ENCODE results near the gene CLSTN2. TPM values are rescaled to one million over a fixed set of nuclear protein-coding genes. Genes with fewer than 3 reads are reported as not detected.
A peak's percentile ranks its signal among the peaks of the same experiment; 100 is the strongest.

CLSTN2 gene
- total and polyA plus RNA-seq, 8 donors: 0.31 to 1.1 (median 0.61) TPM

GRCh38 chr3:140143367-140144069 is 208.5 kb downstream of the CLSTN2 start:
- Histone ChIP-seq H3K27ac (no peak overlapping the region), H3K36me3 (no peaks in the 10 kb centered on the region), H3K27me3 (no peaks in the 10 kb centered on the region), H3K4me1 (no peaks in the 10 kb centered on the region), H3K9me3 (no peaks in the 10 kb centered on the region), H3K4me3 (no peak overlapping the region)
- no peak for TF ChIP-seq CTCF (IDR thresholded peaks at IDR 0.05)
- ATAC-seq (no peak), DNase-seq (no peak)
- intact Hi-C loops (cut with DNase I): no loop called here

- no peaks in the 10 kb centered on the region for H3K27me3 ChIP-seq
- no peaks in the 10 kb centered on the region for H3K4me1 ChIP-seq
These were observed 210.5 kb downstream of the CLSTN2 start for GRCh38 chr3:140145528-140145927.

GRCh38 chr3:140146668-140147067 is 211.7 kb downstream of the CLSTN2 start:
- Histone ChIP-seq H3K9me3 (no peaks in the 10 kb centered on the region), H3K36me3 (no peaks in the 10 kb centered on the region), H3K4me1 (no peaks in the 10 kb centered on the region), H3K27ac (no peak overlapping the region), H3K4me3 (no peak overlapping the region), H3K27me3 (no peaks in the 10 kb centered on the region)
- DNase-seq (no peak), ATAC-seq (no peak)
- intact Hi-C loops (cut with DNase I): no loop called here
- TF ChIP-seq CTCF (IDR thresholded peaks at IDR 0.05): no peak

More at GRCh38 chr3:140145528-140145927, 210.5 kb downstream of the CLSTN2 start:
- H3K36me3 ChIP-seq: no peaks in the 10 kb centered on the region
- DNase-seq (no peak), ATAC-seq (no peak)
- intact Hi-C loops (cut with DNase I): no loop called here
- H3K27ac ChIP-seq: no peak overlapping the region
- H3K9me3 ChIP-seq: no peaks in the 10 kb centered on the region
- H3K4me3 ChIP-seq: no peak overlapping the region
- TF ChIP-seq CTCF (IDR thresholded peaks at IDR 0.05): no peak

GRCh38 chr3:140147965-140148490 is 213.0 kb downstream of the CLSTN2 start:
- no peak for TF ChIP-seq CTCF (IDR thresholded peaks at IDR 0.05)
- no peak for DNase-seq
- H3K27me3 ChIP-seq: no peaks in the 10 kb centered on the region
- no peak for ATAC-seq
- H3K4me1 ChIP-seq: no peaks in the 10 kb centered on the region
- H3K27ac ChIP-seq: no peak overlapping the region
- no peaks in the 10 kb centered on the region for H3K36me3 ChIP-seq
- intact Hi-C loops (cut with DNase I): no loop called here
- no peaks in the 10 kb centered on the region for H3K9me3 ChIP-seq
- H3K4me3 ChIP-seq: no peak overlapping the region

DNA sequence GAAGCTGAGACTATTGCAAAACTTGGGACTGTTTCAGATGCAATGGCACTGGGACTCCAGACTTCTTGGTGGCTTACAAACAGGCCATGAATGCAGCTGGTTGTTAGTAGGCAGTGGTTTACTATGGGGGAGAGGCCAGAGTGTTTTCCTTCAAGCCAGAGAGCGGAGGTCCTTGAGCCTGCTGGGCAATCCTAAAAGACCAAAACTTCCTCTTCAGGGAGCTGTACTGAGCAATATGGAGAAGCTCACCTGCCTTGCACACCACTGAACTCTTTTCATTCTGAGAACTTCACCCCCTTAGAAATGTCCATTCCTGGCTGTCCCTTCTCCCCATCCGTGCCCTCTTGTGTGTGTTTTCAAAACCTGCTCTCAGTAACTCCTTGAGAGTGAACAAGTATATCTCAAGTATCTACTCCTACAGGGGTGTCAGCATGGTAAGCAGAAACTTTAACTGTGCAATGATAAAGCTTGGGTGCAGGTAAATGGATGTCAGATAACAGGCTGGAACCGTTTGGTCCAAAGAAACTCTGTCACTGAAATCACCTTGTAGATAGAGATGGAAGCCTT is 213.9 kb downstream of the CLSTN2 start:
- ATAC-seq (peak; percentile 82), DNase-seq (no peak)
- no peaks in the 10 kb centered on the region for H3K27me3 ChIP-seq
- H3K9me3 ChIP-seq: no peaks in the 10 kb centered on the region
- no peaks in the 10 kb centered on the region for H3K36me3 ChIP-seq
- no peak overlapping the region for H3K27ac ChIP-seq
- intact Hi-C loops (cut with DNase I): no loop called here
- no peak overlapping the region for H3K4me3 ChIP-seq
- TF ChIP-seq CTCF (IDR thresholded peaks at IDR 0.05): no peak
- H3K4me1 ChIP-seq: no peaks in the 10 kb centered on the region
